HG02840 (cell line): Measurements from ENCODE around the gene OBP2A.

Experiments
- ATAC-seq: cut with Tn5 transposase; IDR thresholded peaks from one replicate; pipeline ENCODE4 v1.9.1; 2021; ENCODE audit warnings: mild to moderate bottlenecking, moderate library complexity, moderate number of reproducible peaks; ENCODE audit not compliant: unreplicated experiment, low FRiP score

Gene OBP2A

GRCh38 chr9:135590486-135591079, 44.7 kb downstream of the OBP2A start:
- ATAC-seq: no peak

- ATAC-seq: no peak
Observed at GRCh38 chr9:135591506-135592330, 45.8 kb downstream of the OBP2A start.

GRCh38 chr9:135592331-135592590, 46.3 kb downstream of the OBP2A start:
- ATAC-seq: no peak

GRCh38 chr9:135592625-135593024, 46.7 kb downstream of the OBP2A start:
- ATAC-seq: no peak

- no peak for ATAC-seq
Observed at GRCh38 chr9:135596211-135596610, 50.3 kb downstream of the OBP2A start.
